ENCODE results near the gene NDUFA6. TPM values are rescaled to one million over a fixed set of nuclear protein-coding genes. Genes with fewer than 3 reads are reported as not detected.

The NDUFA6 gene
- total RNA-seq, 1 donor, result 41.6 TPM

DNA sequence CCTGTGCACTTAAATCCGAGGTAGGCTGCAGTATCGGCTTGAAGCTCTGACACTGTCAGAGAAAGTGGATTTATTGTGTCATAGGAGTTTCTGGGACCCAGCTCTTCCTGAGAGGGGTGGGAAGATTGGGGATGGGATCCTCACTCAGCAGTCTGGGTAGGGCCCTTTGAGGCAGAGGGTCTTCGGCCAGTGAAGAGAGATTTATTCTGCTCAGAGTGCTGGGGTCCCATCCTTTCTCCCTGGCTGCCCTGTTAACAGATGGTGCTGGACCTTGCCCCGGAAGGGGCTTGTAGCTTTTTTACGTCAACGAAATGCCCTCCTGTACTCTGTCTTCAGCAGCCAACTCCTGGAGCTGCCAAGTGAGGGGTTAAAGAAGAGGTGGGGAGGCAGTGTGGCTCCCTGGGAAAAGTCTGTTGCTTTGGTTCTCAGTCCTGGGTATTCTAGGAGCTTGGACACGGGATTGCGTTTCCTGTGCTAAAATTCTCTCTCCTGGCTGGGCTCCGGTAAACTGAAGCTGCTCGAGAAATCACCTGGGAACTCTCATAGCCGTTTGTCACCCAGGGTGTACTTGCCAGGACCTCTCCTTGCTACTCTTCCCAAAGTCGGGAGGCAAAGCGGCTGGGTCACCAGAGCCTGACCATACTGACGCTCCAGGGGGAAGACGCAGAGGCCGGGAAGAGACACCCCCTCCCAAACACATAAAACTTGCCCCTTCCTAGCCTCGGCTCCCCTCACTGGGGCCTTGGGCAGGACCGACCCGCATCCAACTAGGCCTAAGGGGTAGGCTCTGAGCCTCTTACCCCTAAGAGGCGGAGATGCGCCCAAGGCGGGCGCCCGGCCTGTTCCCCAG is 11.9 kb downstream of the NDUFA6 start:
- peak overlapping the region; percentile 75 for H2AFZ ChIP-seq (ENCODE audit: low read length)
- H3K4me1 ChIP-seq (ENCODE audit: insufficient read depth, low read length), result peaks cover 21% of the 10 kb centered on the region
- peak overlapping the region; percentile 96 for H3K4me2 ChIP-seq (ENCODE audit: insufficient read depth, low read length)
- H3K9me3 ChIP-seq (ENCODE audit: low read depth, low read length), result no peaks in the 10 kb centered on the region
- peaks cover 38% of the 10 kb centered on the region for H3K79me2 ChIP-seq (ENCODE audit: insufficient read depth, low read length)
- TF ChIP-seq, protein P1, sequence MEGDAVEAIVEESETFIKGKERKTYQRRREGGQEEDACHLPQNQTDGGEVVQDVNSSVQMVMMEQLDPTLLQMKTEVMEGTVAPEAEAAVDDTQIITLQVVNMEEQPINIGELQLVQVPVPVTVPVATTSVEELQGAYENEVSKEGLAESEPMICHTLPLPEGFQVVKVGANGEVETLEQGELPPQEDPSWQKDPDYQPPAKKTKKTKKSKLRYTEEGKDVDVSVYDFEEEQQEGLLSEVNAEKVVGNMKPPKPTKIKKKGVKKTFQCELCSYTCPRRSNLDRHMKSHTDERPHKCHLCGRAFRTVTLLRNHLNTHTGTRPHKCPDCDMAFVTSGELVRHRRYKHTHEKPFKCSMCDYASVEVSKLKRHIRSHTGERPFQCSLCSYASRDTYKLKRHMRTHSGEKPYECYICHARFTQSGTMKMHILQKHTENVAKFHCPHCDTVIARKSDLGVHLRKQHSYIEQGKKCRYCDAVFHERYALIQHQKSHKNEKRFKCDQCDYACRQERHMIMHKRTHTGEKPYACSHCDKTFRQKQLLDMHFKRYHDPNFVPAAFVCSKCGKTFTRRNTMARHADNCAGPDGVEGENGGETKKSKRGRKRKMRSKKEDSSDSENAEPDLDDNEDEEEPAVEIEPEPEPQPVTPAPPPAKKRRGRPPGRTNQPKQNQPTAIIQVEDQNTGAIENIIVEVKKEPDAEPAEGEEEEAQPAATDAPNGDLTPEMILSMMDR (IDR thresholded peaks at IDR 0.05; ENCODE audit: extremely low read depth, low read depth, low read length), result no peak
- no peaks in the 10 kb centered on the region for H4K20me1 ChIP-seq (ENCODE audit: insufficient read depth, low read length)
- H3K27ac ChIP-seq (ENCODE audit: low read depth, low read length), result peak overlapping the region; percentile 85
- H3K4me3 ChIP-seq (ENCODE audit: insufficient read depth, low read length), result peak overlapping the region; percentile 90
- no peaks in the 10 kb centered on the region for H3K27me3 ChIP-seq (ENCODE audit: insufficient read depth, low read length)
- peaks cover 47% of the 10 kb centered on the region for H3K36me3 ChIP-seq (ENCODE audit: insufficient read depth, low read length)
- DNase-seq (ENCODE audit: insufficient read length, low spot score, missing footprints), result peak; percentile 76

DNA sequence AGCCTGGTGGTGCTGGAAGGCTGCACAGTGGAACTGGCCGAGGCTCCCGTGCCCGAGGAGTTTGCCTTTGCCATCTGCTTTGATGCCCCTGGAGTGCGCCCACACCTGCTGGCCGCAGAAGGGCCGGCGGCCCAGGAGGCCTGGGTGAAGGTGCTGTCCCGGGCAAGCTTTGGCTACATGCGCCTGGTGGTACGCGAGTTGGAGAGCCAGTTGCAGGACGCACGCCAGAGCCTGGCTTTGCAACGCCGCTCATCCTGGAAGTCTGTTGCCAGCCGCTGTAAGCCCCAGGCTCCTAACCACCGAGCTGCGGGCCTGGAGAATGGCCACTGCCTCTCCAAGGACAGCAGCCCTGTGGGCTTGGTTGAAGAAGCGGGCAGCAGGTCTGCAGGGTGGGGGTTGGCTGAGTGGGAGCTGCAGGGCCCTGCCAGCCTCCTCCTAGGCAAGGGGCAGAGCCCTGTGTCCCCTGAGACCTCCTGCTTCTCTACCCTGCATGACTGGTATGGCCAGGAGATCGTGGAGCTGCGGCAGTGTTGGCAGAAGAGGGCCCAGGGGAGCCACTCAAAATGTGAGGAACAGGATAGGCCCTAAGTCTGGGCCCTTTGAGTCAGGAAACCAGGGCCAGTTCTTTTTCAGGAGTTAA is 13.0 kb downstream of the NDUFA6 start:
- Histone ChIP-seq H3K4me2 (ENCODE audit: insufficient read depth, low read length) (no peak overlapping the region), H3K36me3 (ENCODE audit: insufficient read depth, low read length) (peaks cover 39% of the 10 kb centered on the region), H3K27me3 (ENCODE audit: insufficient read depth, low read length) (no peaks in the 10 kb centered on the region), H2AFZ (ENCODE audit: low read length) (no peak overlapping the region), H4K20me1 (ENCODE audit: insufficient read depth, low read length) (no peaks in the 10 kb centered on the region), H3K79me2 (ENCODE audit: insufficient read depth, low read length) (peaks cover 35% of the 10 kb centered on the region), H3K4me1 (ENCODE audit: insufficient read depth, low read length) (peaks cover 26% of the 10 kb centered on the region), H3K4me3 (ENCODE audit: insufficient read depth, low read length) (no peak overlapping the region), H3K27ac (ENCODE audit: low read depth, low read length) (no peak overlapping the region), H3K9me3 (ENCODE audit: low read depth, low read length) (no peaks in the 10 kb centered on the region)
- DNase-seq (ENCODE audit: insufficient read length, low spot score, missing footprints), result peak; percentile 69
- TF ChIP-seq, protein P1 (IDR thresholded peaks at IDR 0.05; ENCODE audit: extremely low read depth, low read depth, low read length), result no peak

DNA sequence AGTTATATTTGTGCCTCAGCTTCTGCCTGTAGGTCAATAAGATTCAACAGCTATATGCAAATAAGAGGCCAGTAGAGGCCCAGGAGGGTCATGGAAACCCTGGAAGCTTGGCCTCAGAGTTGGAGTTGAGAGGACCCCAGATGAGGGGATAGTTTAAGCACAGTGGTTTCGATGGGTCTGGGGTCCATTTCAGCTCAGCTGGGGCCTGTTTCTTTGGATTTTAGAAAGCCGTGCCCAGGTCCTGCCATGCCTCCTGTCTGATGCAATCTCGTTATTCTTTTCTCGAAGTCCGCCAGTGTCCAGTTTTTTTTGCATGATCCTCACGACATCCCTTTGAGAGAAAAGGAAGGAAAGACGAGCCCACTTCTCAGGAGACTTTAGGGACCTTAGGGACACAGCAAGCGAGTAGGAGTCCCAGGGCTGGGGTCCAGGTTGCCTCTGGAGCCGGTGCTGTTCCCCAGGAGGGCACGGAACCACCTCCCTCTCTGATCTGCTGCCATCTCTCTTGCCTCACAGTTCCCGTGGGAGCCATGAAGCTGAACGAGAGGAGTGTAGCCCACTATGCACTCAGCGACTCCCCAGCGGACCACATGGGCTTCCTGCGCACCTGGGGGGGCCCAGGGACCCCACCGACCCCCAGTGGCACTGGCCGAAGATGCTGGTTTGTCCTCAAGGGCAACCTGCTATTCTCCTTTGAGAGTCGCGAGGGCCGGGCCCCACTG is 13.6 kb downstream of the NDUFA6 start:
- DNase-seq (ENCODE audit: insufficient read length, low spot score, missing footprints), result peak; percentile 57
- no peaks in the 10 kb centered on the region for H4K20me1 ChIP-seq (ENCODE audit: insufficient read depth, low read length)
- H3K79me2 ChIP-seq (ENCODE audit: insufficient read depth, low read length), result peaks cover 30% of the 10 kb centered on the region
- H3K27ac ChIP-seq (ENCODE audit: low read depth, low read length), result peak overlapping the region; percentile 14
- TF ChIP-seq, protein P1 (IDR thresholded peaks at IDR 0.05; ENCODE audit: extremely low read depth, low read depth, low read length), result no peak
- no peak overlapping the region for H3K4me2 ChIP-seq (ENCODE audit: insufficient read depth, low read length)
- no peaks in the 10 kb centered on the region for H3K9me3 ChIP-seq (ENCODE audit: low read depth, low read length)
- no peaks in the 10 kb centered on the region for H3K27me3 ChIP-seq (ENCODE audit: insufficient read depth, low read length)
- peaks cover 26% of the 10 kb centered on the region for H3K4me1 ChIP-seq (ENCODE audit: insufficient read depth, low read length)
- no peak overlapping the region for H2AFZ ChIP-seq (ENCODE audit: low read length)
- H3K4me3 ChIP-seq (ENCODE audit: insufficient read depth, low read length), result no peak overlapping the region
- peaks cover 34% of the 10 kb centered on the region for H3K36me3 ChIP-seq (ENCODE audit: insufficient read depth, low read length)
